K562 (cell line): ENCODE results near the gene IRX3. TPM values are rescaled to one million over a fixed set of nuclear protein-coding genes. Genes with fewer than 3 reads are reported as not detected.

Source experiments
- ATAC-seq: fragments of 200-7000 bp; cut with Tn5 transposase; 3 replicates; pipeline ENCODE4 v1.9.1; 2020; ENCODE audit warnings: moderate library complexity
- Bru-seq: library from RNA; stranded (reverse); fragments of 400-500 nt; gene quantifications from one replicate; lab custom pipeline; 2021; lab: Mats Ljungman, UMichigan
- BruChase-seq, 2 experiments: library from RNA; stranded (reverse); fragments of 400-500 nt; gene quantifications; one replicate each; lab custom pipeline; 2021; lab: Mats Ljungman, UMichigan
- BruUV-seq: library from RNA; stranded (reverse); fragments of 400-500 nt; replicated peaks from 2 replicates; lab custom pipeline; 2021; lab: Mats Ljungman, UMichigan
- CTCF ChIA-PET: fragments of 300-600 bp; formaldehyde crosslinking; extraction: SDS; loops from one replicate; lab custom pipeline; 2021; ENCODE audit warnings: low intra/inter-chr PET ratio; lab: Yijun Ruan, JAX
- POLR2A ChIA-PET: fragments of 300-600, 350-650 bp; sonication (Branson Sonifier 250); formaldehyde crosslinking; extraction: SDS; loops from one replicate; lab custom pipeline; 2021; ENCODE audit warnings: antibody characterized with exemption, inconsistent platforms; lab: Yijun Ruan, JAX
- DNase-seq, 4 experiments: peaks; one replicate each; pipeline versions ENCODE4 v3.0.0 to v3.0.0-alpha.2; 2011 to 2018; ENCODE audit warnings: low spot score in 3 of 4, mixed read lengths in 3 of 4; ENCODE audit errors: extremely low read depth in 1 of 4
- FAIRE-seq: peaks from 2 replicates; lab custom pipeline; 2011; peaks lifted over from hg19 to GRCh38; lab: Jason Lieb, UNC
- H2AFZ ChIP-seq: 2 replicates; pipeline ENCODE4 v1.6.0; 2011; ENCODE audit warnings: low read depth, low read length, control low read depth, inconsistent platforms
- H3K27ac ChIP-seq: fragments of 200-600 bp; 3 replicates; pipeline ENCODE4 v1.8.0; 2011; ENCODE audit warnings: low read depth, mild to moderate bottlenecking, control low read depth, inconsistent platforms, low read length, moderate library complexity, mixed read lengths; ENCODE audit errors: extremely low read depth
- H3K27me3 ChIP-seq, 2 experiments: fragments of 300-600 bp in 1 of 2; 2 replicates in 1 of 2; 3 replicates in 1 of 2; pipeline versions ENCODE4 v1.6.0 to v1.8.0; 2011; ENCODE audit warnings: inconsistent platforms in 2 of 2, low read length in 2 of 2, mild to moderate bottlenecking in 1 of 2, mixed read lengths in 1 of 2, moderate library complexity in 1 of 2; ENCODE audit not compliant: control insufficient read depth in 2 of 2, insufficient read depth in 2 of 2
- H3K36me3 ChIP-seq: fragments of 300-600 bp; 3 replicates; pipeline ENCODE4 v1.8.0; 2011; ENCODE audit warnings: mild to moderate bottlenecking, low read length, inconsistent platforms; ENCODE audit not compliant: control insufficient read depth, insufficient read depth
- H3K4me1 ChIP-seq, 2 experiments: fragments of 200-600 bp in 1 of 2; replicated peaks in 1 of 2; 2 replicates in 1 of 2; 3 replicates in 1 of 2; pipeline versions ENCODE4 v1.5.1 to v1.8.0; 2011; ENCODE audit warnings: inconsistent platforms in 2 of 2, low read length in 2 of 2, mild to moderate bottlenecking in 1 of 2, mixed read lengths in 1 of 2, moderate library complexity in 1 of 2; ENCODE audit not compliant: control insufficient read depth in 2 of 2, insufficient read depth in 2 of 2
- H3K4me2 ChIP-seq: 2 replicates; pipeline ENCODE4 v1.6.1; 2011; ENCODE audit warnings: low read length, control low read depth, inconsistent platforms, mixed read lengths; ENCODE audit not compliant: insufficient read depth
- H3K4me3 ChIP-seq: fragments of 200-600 bp; sonication (generic), shearing (Covaris generic); 2 replicates; pipeline ENCODE4 v1.5.1; 2016; ENCODE audit warnings: control low read depth, inconsistent platforms
- H3K79me2 ChIP-seq: fragments of 200-600 bp; 3 replicates; pipeline ENCODE4 v1.8.0; 2011; ENCODE audit warnings: low read length, inconsistent platforms; ENCODE audit not compliant: control insufficient read depth, insufficient read depth
- H3K9ac ChIP-seq, 2 experiments: 2 replicates each; pipeline versions ENCODE4 v1.6.0 to v1.6.1; 2011; ENCODE audit warnings: low read depth in 2 of 2, low read length in 2 of 2, control low read depth in 1 of 2, inconsistent platforms in 1 of 2, mild to moderate bottlenecking in 1 of 2, mixed read lengths in 1 of 2; ENCODE audit not compliant: insufficient read depth in 1 of 2
- H3K9me1 ChIP-seq: one replicate; pipeline ENCODE4 v1.6.0; 2011; ENCODE audit warnings: inconsistent platforms, mild to moderate bottlenecking, low read length, moderate library complexity; ENCODE audit not compliant: control insufficient read depth, insufficient read depth
- H3K9me3 ChIP-seq: replicated peaks from 2 replicates; pipeline ENCODE4 v1.5.1; 2011; ENCODE audit warnings: low read depth, low read length, inconsistent platforms; ENCODE audit not compliant: control insufficient read depth, insufficient read depth
- H4K20me1 ChIP-seq: replicated peaks from 2 replicates; pipeline ENCODE4 v1.6.1; 2011; ENCODE audit warnings: low read length, inconsistent platforms, mixed read lengths; ENCODE audit not compliant: control insufficient read depth, insufficient read depth
- BACH1 ChIP-seq: fragments of 200-800 bp; sonication (Bioruptor generic); IDR thresholded peaks from 2 replicates; pipeline ENCODE4 v1.6.1; 2016; ENCODE audit warnings: missing genetic modification characterization, missing compliant biosample characterization
- BRD9 ChIP-seq: fragments of 450-650 bp; IDR thresholded peaks from 2 replicates; pipeline ENCODE4 v1.6.1; 2018; ENCODE audit warnings: low read depth; ENCODE audit not compliant: partially characterized antibody
- FOS ChIP-seq: IDR thresholded peaks from 3 replicates; pipeline ENCODE4 v1.6.1; 2011; ENCODE audit not compliant: insufficient read length; ENCODE audit errors: extremely low read depth
- HMG20B ChIP-seq: fragments of 250-450 bp; sonication (Bioruptor Pico); IDR thresholded peaks from 2 replicates; pipeline ENCODE4 v1.5.0; 2021; ENCODE audit warnings: mild to moderate bottlenecking
- IFI16 ChIP-seq: fragments of 250-450 bp; sonication (Bioruptor Pico); IDR thresholded peaks from 2 replicates; pipeline ENCODE4 v2.1.2; 2022; ENCODE audit warnings: mild to moderate bottlenecking, inconsistent platforms
- SMARCB1 ChIP-seq: IDR thresholded peaks from 2 replicates; pipeline ENCODE4 v1.6.1; 2011; ENCODE audit warnings: improper control_type of control experiment, low read depth; ENCODE audit not compliant: insufficient read length
- STAT5B ChIP-seq: fragments of 250-450 bp; sonication (Bioruptor Pico); IDR thresholded peaks from 2 replicates; pipeline ENCODE4 v1.8.0; 2021; ENCODE audit warnings: mild to moderate bottlenecking, inconsistent platforms
- TBL1XR1 ChIP-seq, 2 experiments: IDR thresholded peaks; 2 replicates each; pipeline ENCODE4 v1.6.1; 2012; ENCODE audit warnings: improper control_type of control experiment in 2 of 2, low read length in 2 of 2, mild to moderate bottlenecking in 1 of 2
- TRIM24 ChIP-seq, 2 experiments: fragments of 450-650 bp; IDR thresholded peaks; 2 replicates each; pipeline ENCODE4 v1.6.1; 2016
- ZC3H8 ChIP-seq: fragments of 450-650 bp; IDR thresholded peaks from 2 replicates; pipeline ENCODE4 v1.6.1; 2017
- WGBS: fragments of 100-300 bp; shearing (Covaris generic); methylation state at CpG from one replicate; pipeline ENCODE4 v1.1.6; 2016; ENCODE audit warnings: low coverage, mixed read lengths; ENCODE audit not compliant: insufficient coverage; ENCODE audit errors: missing lambda C conversion rate; 5-methylcytosine and 5-hydroxymethylcytosine counted together
- in situ Hi-C: fragments of 300-500 bp; cut with MboI; formaldehyde crosslinking; loops from 4 replicates; pipeline ENCODE4 v1.15.0; 2018; ENCODE audit warnings: inconsistent platforms, mixed read lengths
- intact Hi-C: fragments of 100-400 bp; cut with micrococcal nuclease; formaldehyde crosslinking; loops from 2 replicates; pipeline ENCODE4 v1.14.2; 2022
- long read RNA-seq, 3 experiments: library from polyadenylated mRNA in 2 of 3; library from RNA in 1 of 3; unstranded in 2 of 3; stranded (forward) in 1 of 3; transcript quantifications; one replicate each; pipeline ENCODE4 v2.0.0, GENCODE V29; 2019 to 2022
- polyA minus RNA-seq, 3 experiments: library from RNA; depleted of rRNA, polyadenylated mRNA; stranded (reverse); fragments of >200 nt; gene quantifications; 2 replicates each; pipeline ENCODE4 v1.2.3, GENCODE V29; 2011
- polyA plus RNA-seq, 8 experiments: library from polyadenylated mRNA; depleted of rRNA in 4 of 8; stranded (reverse) in 5 of 8; unstranded in 3 of 8; fragments of >200 nt; fragmentation: Nextera tagmentation in 2 of 8; fragmentation: Illumina TruSeq in 1 of 8; extraction: Ambion mirVana in 2 of 8; extraction: Trizol in 1 of 8; gene quantifications; 2 replicates each; pipeline versions ENCODE4 v1.2.1 to v1.2.3, GENCODE V29; 2011 to 2014; ENCODE audit warnings: inconsistent platforms in 1 of 8, missing spikeins in 1 of 8
- total RNA-seq, 7 experiments: library from RNA; depleted of rRNA in 6 of 7; stranded (reverse); fragments of >200 nt in 6 of 7; fragmentation: Illumina TruSeq in 2 of 7; extraction: Trizol in 2 of 7; gene quantifications; 2 replicates each; pipeline versions ENCODE4 v1.2.1 to v1.2.3, GENCODE V29; 2011 to 2021; ENCODE audit warnings: low replicate concordance in 1 of 7
- TF ChIP-seq, protein P1 (sequence below): fragments of 250-450 bp; sonication (Bioruptor Pico); IDR thresholded peaks from 2 replicates; pipeline ENCODE4 v1.5.0; 2022; ENCODE audit warnings: mild to moderate bottlenecking
- TF ChIP-seq, protein P2 (sequence below): sonication (generic); formaldehyde crosslinking; IDR thresholded peaks from 2 replicates; pipeline ENCODE4 v1.8.0; 2022; ENCODE audit warnings: missing genetic modification reagents, mild to moderate bottlenecking, borderline replicate concordance
- TF ChIP-seq, protein P3 (sequence below): fragments of 450-650 bp; IDR thresholded peaks from 2 replicates; pipeline ENCODE4 v1.6.1; 2017; ENCODE audit warnings: antibody characterized with exemption

IRX3 gene
- not detected in 2 replicates for total RNA-seq (2011; cell fraction: chromatin; rRNA removed; ENCODE audit: low replicate concordance)
- total RNA-seq (2011; cell fraction: nucleolus; rRNA removed), result not detected in 2 replicates
- not detected in 2 replicates for total RNA-seq (2011; cell fraction: nucleoplasm; rRNA removed)
- total RNA-seq (2014; rRNA removed) (not detected in 2 replicates), total RNA-seq (2014; rRNA removed; fragmentation: Illumina TruSeq; extraction: Trizol) (not detected in 2 replicates), total RNA-seq (2015; rRNA removed; fragmentation: Illumina TruSeq; extraction: Trizol) (not detected in 2 replicates), total RNA-seq (2021) (not detected in 2 replicates), polyA plus RNA-seq (2011; rRNA removed) (not detected in 2 replicates), polyA plus RNA-seq (2014; fragmentation: Illumina TruSeq; extraction: Trizol) (not detected in 2 replicates), polyA plus RNA-seq (2014; fragmentation: Nextera tagmentation; extraction: Ambion mirVana) (not detected), polyA plus RNA-seq (2014; rRNA removed) (not detected in 2 replicates), polyA minus RNA-seq (2011; rRNA and poly(A)+ RNA removed) (not detected in 2 replicates), Bru-seq, nascent RNA (not detected), BruChase-seq, experiment 1, labeled RNA remaining after a 2-hour chase (not detected), BruChase-seq, experiment 2, labeled RNA remaining after a 6-hour chase (not detected)
- not detected in 2 replicates for polyA plus RNA-seq (2011; cell fraction: cytosol; rRNA removed)
- not detected in 2 replicates for polyA plus RNA-seq (2011; cell fraction: nucleus; rRNA removed)
- polyA plus RNA-seq (2012), result not detected in 2 replicates
- polyA minus RNA-seq (2011; cell fraction: cytosol; rRNA and poly(A)+ RNA removed), result 0.29 TPM in 1 of 2 replicates, not detected in the other
- polyA minus RNA-seq (2011; cell fraction: nucleus; rRNA and poly(A)+ RNA removed), result not detected in 2 replicates
- long read RNA-seq, experiment 1, result 0 reads
- long read RNA-seq, experiment 2, result 0 reads
- long read RNA-seq, experiment 3, result 0 reads

DNA sequence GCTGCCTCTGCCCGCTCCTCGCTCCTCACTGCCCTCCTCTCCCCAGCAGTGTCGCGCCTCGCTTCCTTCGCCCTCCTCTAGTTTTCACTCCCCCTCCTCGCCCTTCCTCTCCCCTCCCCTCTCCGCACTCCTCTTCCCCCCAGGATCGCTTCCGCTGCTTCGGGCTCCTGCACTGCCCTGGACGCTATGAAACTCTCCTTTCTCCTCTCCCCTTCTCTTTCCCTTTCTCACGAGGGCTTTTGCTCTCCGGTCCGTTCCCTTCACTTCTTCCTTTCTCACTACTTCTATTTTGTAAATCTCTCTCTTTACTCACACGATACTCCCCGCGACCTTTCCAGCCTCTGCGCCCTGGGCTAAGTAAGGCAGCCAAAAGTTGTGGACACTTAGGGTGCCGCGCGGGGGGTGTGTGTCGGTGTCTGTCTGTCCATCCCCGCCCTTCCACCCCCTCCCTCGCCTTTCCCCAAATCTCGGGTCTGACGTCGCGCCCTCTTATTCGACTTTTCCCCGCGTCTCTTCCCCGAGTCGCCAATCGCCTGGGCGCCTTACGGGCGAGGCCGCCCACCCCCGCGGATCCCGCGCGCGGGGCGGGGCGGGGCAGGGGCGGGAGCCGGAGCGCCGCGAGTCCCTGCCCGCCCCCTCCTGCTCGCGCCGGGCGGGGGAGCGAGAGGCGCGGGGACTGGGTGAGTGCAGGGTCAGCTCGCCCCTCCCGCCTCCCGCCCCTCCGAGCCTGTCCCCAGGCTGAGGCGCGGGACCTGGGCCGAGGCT lies at the start of gene IRX3:
IRX3 (minus strand) TSS at position 422 of the 765 bp plus-strand sequence. CDS start 737 bp downstream, outside the sequence.
- Histone ChIP-seq H4K20me1 (no peaks in the 10 kb centered on the region), H3K27me3 (peaks cover 11 to 38% of the 10 kb centered on the region in 2 experiments; a peak in 4 of 5 replicates), H3K36me3 (no peaks in the 10 kb centered on the region), H3K4me1 (peaks cover 0 to 13% of the 10 kb centered on the region in 2 experiments; a peak in 2 of 5 replicates), H3K79me2 (no peaks in the 10 kb centered on the region), H3K4me2 (no peak within 1 kb of the TSS), H3K9me3 (no peaks in the 10 kb centered on the region), H3K9me1 (no peaks in the 10 kb centered on the region), H2AFZ (no peak within 1 kb of the TSS), H3K4me3 (no peak within 1 kb of the TSS), H3K27ac (no peak within 1 kb of the TSS), H3K9ac (no peak within 1 kb of the TSS)
- FAIRE-seq, result no peak
- no peak for DNase-seq
- no peak for ATAC-seq
- POLR2A ChIA-PET, result no interaction called here
- intact Hi-C loops, result no loop called here
- in situ Hi-C loops, result no loop called here
- 49% methylated on average over 11 of the region's 67 CpGs for WGBS
- no TSS peak for BruUV-seq
- CTCF ChIA-PET, result no interaction called here
- no peak for TF ChIP-seq TBL1XR1 (IDR thresholded peaks at IDR 0.05; ENCODE audit: low read length in 2 of 2)
- TF ChIP-seq, protein P1, sequence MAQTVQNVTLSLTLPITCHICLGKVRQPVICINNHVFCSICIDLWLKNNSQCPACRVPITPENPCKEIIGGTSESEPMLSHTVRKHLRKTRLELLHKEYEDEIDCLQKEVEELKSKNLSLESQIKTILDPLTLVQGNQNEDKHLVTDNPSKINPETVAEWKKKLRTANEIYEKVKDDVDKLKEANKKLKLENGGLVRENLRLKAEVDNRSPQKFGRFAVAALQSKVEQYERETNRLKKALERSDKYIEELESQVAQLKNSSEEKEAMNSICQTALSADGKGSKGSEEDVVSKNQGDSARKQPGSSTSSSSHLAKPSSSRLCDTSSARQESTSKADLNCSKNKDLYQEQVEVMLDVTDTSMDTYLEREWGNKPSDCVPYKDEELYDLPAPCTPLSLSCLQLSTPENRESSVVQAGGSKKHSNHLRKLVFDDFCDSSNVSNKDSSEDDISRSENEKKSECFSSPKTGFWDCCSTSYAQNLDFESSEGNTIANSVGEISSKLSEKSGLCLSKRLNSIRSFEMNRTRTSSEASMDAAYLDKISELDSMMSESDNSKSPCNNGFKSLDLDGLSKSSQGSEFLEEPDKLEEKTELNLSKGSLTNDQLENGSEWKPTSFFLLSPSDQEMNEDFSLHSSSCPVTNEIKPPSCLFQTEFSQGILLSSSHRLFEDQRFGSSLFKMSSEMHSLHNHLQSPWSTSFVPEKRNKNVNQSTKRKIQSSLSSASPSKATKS (CRISPR knock-in tag), result no peak
- TF ChIP-seq BRD9, result no peak
- TF ChIP-seq IFI16 (CRISPR knock-in tag), result no peak
- TF ChIP-seq, protein P2, sequence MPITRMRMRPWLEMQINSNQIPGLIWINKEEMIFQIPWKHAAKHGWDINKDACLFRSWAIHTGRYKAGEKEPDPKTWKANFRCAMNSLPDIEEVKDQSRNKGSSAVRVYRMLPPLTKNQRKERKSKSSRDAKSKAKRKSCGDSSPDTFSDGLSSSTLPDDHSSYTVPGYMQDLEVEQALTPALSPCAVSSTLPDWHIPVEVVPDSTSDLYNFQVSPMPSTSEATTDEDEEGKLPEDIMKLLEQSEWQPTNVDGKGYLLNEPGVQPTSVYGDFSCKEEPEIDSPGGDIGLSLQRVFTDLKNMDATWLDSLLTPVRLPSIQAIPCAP (CRISPR knock-in tag), result no peak
- no peak for TF ChIP-seq FOS
- TF ChIP-seq, protein P3, sequence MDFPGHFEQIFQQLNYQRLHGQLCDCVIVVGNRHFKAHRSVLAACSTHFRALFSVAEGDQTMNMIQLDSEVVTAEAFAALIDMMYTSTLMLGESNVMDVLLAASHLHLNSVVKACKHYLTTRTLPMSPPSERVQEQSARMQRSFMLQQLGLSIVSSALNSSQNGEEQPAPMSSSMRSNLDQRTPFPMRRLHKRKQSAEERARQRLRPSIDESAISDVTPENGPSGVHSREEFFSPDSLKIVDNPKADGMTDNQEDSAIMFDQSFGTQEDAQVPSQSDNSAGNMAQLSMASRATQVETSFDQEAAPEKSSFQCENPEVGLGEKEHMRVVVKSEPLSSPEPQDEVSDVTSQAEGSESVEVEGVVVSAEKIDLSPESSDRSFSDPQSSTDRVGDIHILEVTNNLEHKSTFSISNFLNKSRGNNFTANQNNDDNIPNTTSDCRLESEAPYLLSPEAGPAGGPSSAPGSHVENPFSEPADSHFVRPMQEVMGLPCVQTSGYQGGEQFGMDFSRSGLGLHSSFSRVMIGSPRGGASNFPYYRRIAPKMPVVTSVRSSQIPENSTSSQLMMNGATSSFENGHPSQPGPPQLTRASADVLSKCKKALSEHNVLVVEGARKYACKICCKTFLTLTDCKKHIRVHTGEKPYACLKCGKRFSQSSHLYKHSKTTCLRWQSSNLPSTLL, result no peak
- no peak for TF ChIP-seq HMG20B (CRISPR knock-in tag)
- TF ChIP-seq STAT5B, result no peak
- TF ChIP-seq SMARCB1, result no peak
- TF ChIP-seq ZC3H8, result no peak
- no peak for TF ChIP-seq BACH1 (tag)
- TF ChIP-seq TRIM24 (IDR thresholded peaks at IDR 0.05), result no peak
